Cortex of kidney (tissue), 1 donor: Measurements from ENCODE around the gene LRRN2.

ENCODE experiments used
- DNase-seq: peaks from one replicate; lab custom pipeline; 2025; lab: John Stamatoyannopoulos, UW

LRRN2 gene

GRCh38 chr1:204662530-204662929, 23.0 kb downstream of the LRRN2 start:
- no peak for DNase-seq

- no peak for DNase-seq
Measured at GRCh38 chr1:204660509-204660908, 25.0 kb downstream of the LRRN2 start.

- no peak for DNase-seq
Measured at GRCh38 chr1:204659056-204659455, 26.5 kb downstream of the LRRN2 start.

GRCh38 chr1:204658295-204658694, 27.2 kb downstream of the LRRN2 start:
- no peak for DNase-seq

GRCh38 chr1:204653590-204654340, 31.8 kb downstream of the LRRN2 start:
- DNase-seq, result no peak

- DNase-seq, result no peak
Measured at GRCh38 chr1:204652497-204652896, 33.0 kb downstream of the LRRN2 start.

GRCh38 chr1:204651843-204652421, 33.6 kb downstream of the LRRN2 start:
- no peak for DNase-seq

- no peak for DNase-seq
Measured at GRCh38 chr1:204650911-204651570, 34.5 kb downstream of the LRRN2 start.

GRCh38 chr1:204649721-204650521, 35.6 kb downstream of the LRRN2 start:
- DNase-seq, result no peak

GRCh38 chr1:204648576-204648975, 37.0 kb downstream of the LRRN2 start:
- no peak for DNase-seq

GRCh38 chr1:204647805-204648153, 37.8 kb downstream of the LRRN2 start:
- DNase-seq, result no peak

- DNase-seq, result no peak
Measured at GRCh38 chr1:204647114-204647804, 38.3 kb downstream of the LRRN2 start.

- DNase-seq, result no peak
Measured at GRCh38 chr1:204645666-204646065, 39.9 kb downstream of the LRRN2 start.

- no peak for DNase-seq
Measured at GRCh38 chr1:204645251-204645650, 40.3 kb downstream of the LRRN2 start.

GRCh38 chr1:204643503-204643902, 42.0 kb downstream of the LRRN2 start:
- no peak for DNase-seq

- DNase-seq, result no peak
Measured at GRCh38 chr1:204641936-204642335, 43.6 kb downstream of the LRRN2 start.

- DNase-seq, result no peak
Measured at GRCh38 chr1:204641455-204641854, 44.1 kb downstream of the LRRN2 start.

- DNase-seq, result no peak
Measured at GRCh38 chr1:204640578-204640977, 45.0 kb downstream of the LRRN2 start.

GRCh38 chr1:204634260-204634910, 51.2 kb downstream of the LRRN2 start:
- no peak for DNase-seq

- DNase-seq, result no peak
Measured at GRCh38 chr1:204633665-204634064, 51.9 kb downstream of the LRRN2 start.

GRCh38 chr1:204630132-204630905, 55.2 kb downstream of the LRRN2 start:
- no peak for DNase-seq
